ENCODE results near the gene CHST11.

DNA sequence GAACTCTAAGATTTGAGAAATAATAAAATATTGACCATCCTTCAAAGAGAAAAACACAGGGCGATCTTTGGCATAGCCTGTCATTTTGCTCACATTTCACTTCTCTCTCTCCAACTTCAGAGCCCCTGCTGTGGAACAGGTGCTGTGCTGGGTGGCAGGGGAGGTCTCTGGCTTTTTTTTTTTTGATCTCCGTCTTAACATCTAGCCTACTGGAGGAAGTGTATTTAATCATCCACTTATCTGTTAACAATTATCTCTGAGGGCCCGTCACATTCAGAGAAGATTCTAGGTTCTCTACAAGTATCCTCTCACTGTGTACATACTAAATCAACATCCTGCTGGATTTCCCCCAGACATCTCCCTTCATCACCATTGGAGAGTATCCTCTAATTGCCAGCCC, 34.1 kb downstream of the CHST11 start:
- no peak for TF ChIP-seq ZNF274 (IDR thresholded peaks at IDR 0.05; ENCODE audit: low read depth, low read length)
- no peak for TF ChIP-seq YY1 (IDR thresholded peaks at IDR 0.05; ENCODE audit: insufficient read depth, insufficient read length)
- TF ChIP-seq SUZ12 (IDR thresholded peaks at IDR 0.05; ENCODE audit: extremely low read depth, insufficient read depth, insufficient read length): no peak

Measured in NT2/D1 (cell line).